GM04504 (cell line): ENCODE measurements around the gene TNFRSF14.

Experiments
- DNase-seq: peaks from one replicate; pipeline ENCODE4 v3.0.0-alpha.2; 2012; ENCODE audit warnings: low read depth

TNFRSF14 gene

GRCh38 chr1:2523891-2524609 is 32.1 kb upstream of the TNFRSF14 start:
- DNase-seq, result no peak

DNA sequence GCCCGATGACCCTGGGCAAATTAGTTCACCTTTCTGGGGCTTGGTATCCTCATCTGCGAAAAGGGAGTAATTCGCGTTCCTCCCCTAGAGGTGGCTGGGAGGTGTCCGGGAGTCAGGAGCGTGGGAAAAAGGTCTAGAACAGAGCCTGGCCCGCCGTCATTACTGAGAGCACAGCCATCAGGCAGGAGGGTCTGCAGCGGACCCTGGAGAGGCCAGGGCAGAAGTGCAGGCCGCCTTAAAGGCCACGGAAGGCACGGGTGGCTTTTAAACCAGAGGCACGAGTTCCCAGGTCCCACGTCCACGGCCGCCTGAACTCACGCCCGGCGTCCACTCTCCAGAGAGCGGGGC is 30.6 kb upstream of the TNFRSF14 start:
- no peak for DNase-seq

- peak; percentile 80 for DNase-seq
These were observed 30.0 kb upstream of the TNFRSF14 start, which contains the start of gene PANK4 for GRCh38 chr1:2525920-2526823. Gene PANK4 (minus strand): TSS chr1:2526596. CDS start chr1:2526587, 9 bp downstream.

- peak; percentile 12 for DNase-seq
These were observed 29.2 kb upstream of the TNFRSF14 start for GRCh38 chr1:2526824-2527555.

DNA sequence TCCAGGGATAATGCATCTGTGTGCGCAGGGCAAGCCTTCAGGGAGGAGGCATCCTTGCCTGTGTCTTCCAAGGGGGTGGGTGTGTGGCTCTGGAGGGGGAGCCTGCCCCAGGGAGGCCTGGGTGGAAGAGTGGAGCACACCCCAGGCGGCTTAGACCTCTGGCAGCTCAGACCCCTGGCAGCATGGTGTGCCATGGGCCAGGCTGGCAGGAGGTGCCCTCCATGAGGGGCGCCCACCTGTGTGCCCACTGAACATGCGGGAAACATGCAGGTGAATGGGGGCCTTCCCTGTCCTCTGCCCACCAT is 28.7 kb upstream of the TNFRSF14 start:
- DNase-seq, result no peak

DNA sequence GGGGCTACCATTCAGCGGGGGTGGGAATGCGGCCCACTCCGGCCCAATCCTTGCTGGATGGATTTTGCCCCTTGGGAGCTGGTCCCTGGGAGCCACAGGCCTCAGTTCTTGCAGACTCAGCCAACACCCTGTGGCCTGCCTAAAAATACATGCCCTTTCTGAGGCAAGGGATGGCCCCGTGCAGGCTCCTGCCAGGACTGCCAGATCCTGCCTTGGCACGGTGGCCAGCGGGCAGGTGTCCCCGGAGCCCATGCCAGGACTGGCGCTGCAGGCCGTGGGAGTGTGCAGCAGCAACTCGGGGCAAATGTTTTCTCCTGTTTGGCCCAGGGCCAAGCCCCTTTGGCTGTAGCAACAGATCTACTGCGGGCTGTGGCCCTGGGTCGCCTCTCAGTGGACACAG is 28.2 kb upstream of the TNFRSF14 start:
- no peak for DNase-seq

GRCh38 chr1:2528611-2528965 is 27.6 kb upstream of the TNFRSF14 start:
- no peak for DNase-seq

- no peak for DNase-seq
These were observed 27.0 kb upstream of the TNFRSF14 start for GRCh38 chr1:2528966-2529783.

DNA sequence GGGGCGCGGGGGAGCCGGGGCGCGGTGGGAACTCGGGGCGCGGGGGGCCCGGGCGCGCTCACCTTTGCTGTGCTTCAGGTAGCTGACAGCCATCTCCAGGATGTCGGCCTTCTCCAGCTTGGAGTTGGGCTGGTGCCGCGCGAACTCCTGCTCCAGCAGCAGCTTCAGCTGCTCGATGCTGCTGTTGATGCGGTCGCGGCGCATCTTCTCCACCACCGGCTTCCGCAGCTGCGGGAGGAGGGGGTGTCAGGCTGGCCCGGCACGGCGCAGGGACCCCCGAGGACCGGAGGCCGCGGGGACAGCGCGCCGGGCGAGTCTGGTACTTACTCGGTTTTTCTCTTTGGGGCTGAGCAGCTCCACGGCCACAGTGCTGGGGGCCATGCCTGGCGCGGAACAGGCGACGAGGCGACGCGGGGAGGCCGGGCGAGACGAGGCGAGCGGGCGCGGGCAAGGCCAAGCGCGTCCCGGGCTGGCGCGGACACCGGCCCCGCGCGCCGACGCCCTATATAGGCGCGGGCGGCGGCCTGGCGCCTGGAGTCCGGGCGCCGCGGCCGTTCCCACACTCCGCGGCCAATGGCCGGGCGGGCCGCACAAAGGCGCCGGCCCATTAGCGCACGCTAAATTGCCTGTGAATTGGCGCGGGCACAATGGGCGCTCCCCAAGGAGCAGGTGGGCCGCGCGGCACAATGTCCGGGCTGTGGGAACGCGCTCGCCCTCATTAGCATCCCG is 26.2 kb upstream of the TNFRSF14 start, which contains the start of gene HES5:
TSS of gene HES5 (minus strand) at position 480 of the 729 bp plus-strand sequence. CDS start at position 381, 99 bp downstream.
- no peak for DNase-seq

DNA sequence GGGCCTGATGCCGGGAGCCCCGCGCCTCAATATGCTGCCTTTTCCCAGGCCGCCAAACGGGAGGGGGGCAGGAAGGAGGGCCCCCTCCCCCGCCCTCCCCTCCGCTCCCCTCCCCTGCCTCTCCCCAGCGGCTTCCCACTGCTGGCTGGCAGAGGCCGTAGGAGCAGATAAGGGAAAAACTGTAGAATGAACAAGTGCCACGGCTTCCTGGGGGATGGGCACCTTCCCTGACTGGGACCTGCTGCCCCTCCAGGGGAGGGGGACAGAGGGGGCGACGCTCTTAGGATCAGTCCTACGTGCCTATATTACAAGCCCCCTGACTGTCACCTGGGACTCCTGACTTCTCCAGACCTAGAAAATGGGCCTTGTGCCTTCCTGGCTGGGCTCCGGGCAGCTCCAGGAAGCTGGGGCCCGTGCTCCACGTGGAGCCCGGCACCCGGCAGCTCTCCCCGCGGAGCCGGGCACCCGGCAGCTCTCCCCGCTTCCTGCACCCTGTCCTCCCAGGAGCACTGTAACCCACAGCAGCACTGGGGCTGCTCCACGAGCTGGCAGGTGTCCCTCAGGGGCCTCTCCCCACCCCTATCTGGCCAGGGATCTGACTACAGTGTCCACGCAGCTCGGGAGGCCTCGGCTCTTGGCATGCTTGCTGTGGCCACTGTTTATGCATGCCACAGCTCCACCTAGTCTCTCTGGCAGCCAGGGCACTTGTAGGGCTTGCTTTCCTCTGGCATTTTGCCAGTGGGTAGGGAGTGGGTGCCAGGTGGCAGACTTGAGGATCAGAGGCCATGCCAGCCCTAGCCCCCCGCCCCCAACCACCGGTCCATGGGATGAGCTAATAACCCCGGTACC is 25.4 kb upstream of the TNFRSF14 start:
- no peak for DNase-seq

GRCh38 chr1:2532485-2533160 is 23.5 kb upstream of the TNFRSF14 start:
- no peak for DNase-seq

DNA sequence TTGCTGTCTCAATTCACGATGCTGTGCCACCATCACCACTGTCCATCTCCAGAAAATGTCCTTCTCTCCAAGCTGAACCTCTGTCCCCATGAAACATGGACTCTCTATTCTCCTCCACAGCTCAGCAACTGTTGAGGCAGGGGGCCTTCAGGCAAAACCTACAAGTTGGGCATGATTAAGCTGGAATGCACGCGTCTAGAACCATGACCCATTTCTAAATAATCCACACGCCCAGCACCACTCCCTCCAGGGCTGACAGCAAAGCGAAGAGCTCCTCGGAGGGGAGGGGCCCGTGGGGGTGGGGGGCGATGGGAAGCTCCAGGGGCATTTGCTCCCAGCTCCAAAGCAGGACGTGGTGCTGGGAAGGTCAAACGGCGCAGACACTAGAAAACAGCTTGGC is 22.8 kb upstream of the TNFRSF14 start:
- no peak for DNase-seq

DNA sequence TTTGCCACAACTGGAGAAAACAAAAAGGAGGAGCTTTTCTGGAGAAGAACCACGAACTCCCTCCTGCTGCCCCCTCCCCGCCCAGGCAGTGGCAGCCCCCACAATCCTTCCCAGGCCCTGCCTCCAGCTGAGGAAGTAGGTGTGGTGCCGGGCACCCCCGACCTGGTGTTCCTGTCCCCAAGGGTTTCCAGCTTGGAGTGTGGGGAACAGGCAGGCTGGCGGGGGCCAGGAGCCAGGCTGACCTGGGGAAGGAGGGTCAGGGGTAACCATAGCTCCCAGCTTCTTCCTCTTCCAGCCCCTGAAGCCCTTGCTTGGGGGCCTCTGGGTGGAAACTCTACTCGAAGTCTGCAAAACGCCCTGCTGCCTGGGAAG is 21.9 kb upstream of the TNFRSF14 start:
- no peak for DNase-seq

DNA sequence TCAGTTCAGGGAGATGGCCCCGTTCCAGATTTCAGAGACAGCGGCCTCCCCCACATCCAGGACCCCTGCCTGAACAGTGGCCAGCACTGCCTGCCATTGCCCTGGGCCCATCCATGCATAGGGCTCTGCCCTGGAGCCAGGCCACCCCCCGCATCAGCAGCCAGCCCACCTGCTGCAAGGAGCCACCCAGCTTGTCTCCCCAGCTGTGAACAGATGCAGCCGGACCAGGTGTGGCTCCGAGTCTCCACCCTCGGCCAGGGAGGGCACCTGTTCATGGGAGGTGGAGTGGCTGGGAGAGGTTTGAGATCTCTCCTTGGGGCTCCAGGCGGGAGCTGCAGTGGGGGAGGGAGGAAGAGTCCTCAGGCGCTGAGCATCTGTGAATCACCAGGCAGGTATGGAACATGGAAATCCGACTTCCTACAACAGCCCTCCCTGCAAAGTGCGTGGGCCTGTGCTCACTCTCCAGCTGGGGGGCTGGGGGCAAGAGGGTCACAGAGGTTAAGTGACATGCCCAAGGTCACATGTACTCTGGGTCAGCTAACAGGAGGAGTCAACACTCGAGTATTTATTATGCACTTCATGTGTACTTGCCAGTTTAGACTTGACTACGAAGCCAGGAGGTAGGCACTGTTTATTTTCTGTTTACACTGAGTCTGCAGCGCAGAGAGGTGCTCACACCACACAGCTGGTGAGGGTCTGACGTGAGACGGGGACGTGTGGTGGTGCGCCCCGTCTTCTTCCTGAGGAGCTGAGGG is 21.3 kb upstream of the TNFRSF14 start:
- DNase-seq, result no peak

- no peak for DNase-seq
These were observed 20.7 kb upstream of the TNFRSF14 start for GRCh38 chr1:2535455-2535854.

- DNase-seq, result no peak
These were observed 20.2 kb upstream of the TNFRSF14 start for GRCh38 chr1:2535981-2536380.

DNA sequence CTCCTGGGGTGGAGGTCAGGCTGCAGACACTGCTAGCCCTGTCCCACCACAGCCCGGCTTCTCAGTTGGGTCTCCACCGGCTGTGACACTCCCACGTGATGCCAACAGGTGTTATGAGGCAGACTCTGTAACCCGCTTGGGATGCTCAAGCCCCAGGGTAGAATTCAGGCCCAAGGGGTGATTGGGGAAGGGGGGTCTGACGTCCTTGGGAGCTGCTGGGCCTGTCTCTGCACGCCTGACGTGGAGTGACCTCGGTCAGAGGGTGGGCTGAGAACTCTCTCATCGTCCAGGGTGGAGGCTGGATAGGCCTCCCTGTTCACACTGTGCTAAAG is 18.4 kb upstream of the TNFRSF14 start:
- DNase-seq, result no peak

- DNase-seq, result no peak
These were observed 17.8 kb upstream of the TNFRSF14 start for GRCh38 chr1:2538376-2538775.

GRCh38 chr1:2538872-2539271 is 17.3 kb upstream of the TNFRSF14 start:
- DNase-seq, result no peak
